GM23338 (cell line): Measurements from ENCODE around the gene PTPRC.

Experiments used
- CREB1 ChIP-seq: fragments of 250-450 bp; sonication (Bioruptor Pico); IDR thresholded peaks from 2 replicates; pipeline ENCODE4 v1.5.0; 2020; ENCODE audit warnings: low read depth, mild to moderate bottlenecking, moderate library complexity
- EZH2 ChIP-seq: fragments of 200-600 bp; sonication (generic); IDR thresholded peaks from one replicate; pipeline ENCODE4 v1.8.0; 2017; ENCODE audit warnings: antibody characterized with exemption, mild to moderate bottlenecking, low read depth; ENCODE audit not compliant: unreplicated experiment
- EZH2phosphoT487 ChIP-seq: fragments of 200-600 bp; sonication (generic); IDR thresholded peaks from one replicate; pipeline ENCODE4 v1.8.1; 2018; ENCODE audit warnings: antibody characterized with exemption; ENCODE audit not compliant: unreplicated experiment
- JUNB ChIP-seq: IDR thresholded peaks from one replicate; pipeline ENCODE4 v1.6.1; 2016; ENCODE audit warnings: antibody characterized with exemption; ENCODE audit not compliant: unreplicated experiment
- NANOG ChIP-seq: IDR thresholded peaks from 2 replicates; pipeline ENCODE4 v1.6.1; 2016; ENCODE audit warnings: antibody characterized with exemption, borderline replicate concordance
- POLR2AphosphoS5 ChIP-seq: IDR thresholded peaks from 2 replicates; pipeline ENCODE4 v1.6.1; 2016; ENCODE audit warnings: antibody characterized with exemption, low read depth
- STAT1 ChIP-seq: IDR thresholded peaks from one replicate; pipeline ENCODE4 v1.6.1; 2016; ENCODE audit warnings: antibody characterized with exemption; ENCODE audit not compliant: unreplicated experiment
- ZNF114 ChIP-seq: fragments of 250-450 bp; sonication (Bioruptor Pico); IDR thresholded peaks from 2 replicates; pipeline ENCODE4 v1.5.0; 2020; ENCODE audit warnings: mild to moderate bottlenecking, moderate library complexity
- TF ChIP-seq, protein P1 (sequence below), 2 experiments: fragments of 200-600 bp in 1 of 2; sonication (generic) in 1 of 2; conservative IDR thresholded peaks; 2 replicates each; pipeline versions ENCODE4 v1.5.1 to v1.6.1; 2016 to 2017; ENCODE audit warnings: antibody characterized with exemption in 2 of 2, low read depth in 2 of 2, mild to moderate bottlenecking in 2 of 2, moderate library complexity in 1 of 2
- TF ChIP-seq, protein P2 (sequence below): IDR thresholded peaks from one replicate; pipeline ENCODE4 v1.6.1; 2018; ENCODE audit warnings: antibody characterized with exemption; ENCODE audit not compliant: unreplicated experiment

DNA sequence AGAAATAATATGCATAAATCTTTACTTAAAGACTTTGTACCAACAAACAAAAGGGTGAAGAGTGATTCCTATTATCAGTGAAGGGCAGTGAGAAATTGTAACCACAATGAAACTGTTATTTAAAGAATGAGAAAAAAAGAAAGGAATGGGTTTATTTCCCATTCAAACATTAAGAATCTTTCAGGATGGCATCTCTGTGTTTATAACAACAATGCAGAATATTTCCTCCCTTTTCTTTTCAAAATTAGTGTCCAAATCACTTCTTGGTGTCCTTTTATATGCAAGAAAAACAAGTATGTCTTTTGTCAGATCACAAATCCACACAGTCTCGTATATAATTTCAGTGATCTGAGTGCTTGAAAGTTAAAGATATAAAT, 61.2 kb downstream of the PTPRC start:
- TF ChIP-seq, protein P1, sequence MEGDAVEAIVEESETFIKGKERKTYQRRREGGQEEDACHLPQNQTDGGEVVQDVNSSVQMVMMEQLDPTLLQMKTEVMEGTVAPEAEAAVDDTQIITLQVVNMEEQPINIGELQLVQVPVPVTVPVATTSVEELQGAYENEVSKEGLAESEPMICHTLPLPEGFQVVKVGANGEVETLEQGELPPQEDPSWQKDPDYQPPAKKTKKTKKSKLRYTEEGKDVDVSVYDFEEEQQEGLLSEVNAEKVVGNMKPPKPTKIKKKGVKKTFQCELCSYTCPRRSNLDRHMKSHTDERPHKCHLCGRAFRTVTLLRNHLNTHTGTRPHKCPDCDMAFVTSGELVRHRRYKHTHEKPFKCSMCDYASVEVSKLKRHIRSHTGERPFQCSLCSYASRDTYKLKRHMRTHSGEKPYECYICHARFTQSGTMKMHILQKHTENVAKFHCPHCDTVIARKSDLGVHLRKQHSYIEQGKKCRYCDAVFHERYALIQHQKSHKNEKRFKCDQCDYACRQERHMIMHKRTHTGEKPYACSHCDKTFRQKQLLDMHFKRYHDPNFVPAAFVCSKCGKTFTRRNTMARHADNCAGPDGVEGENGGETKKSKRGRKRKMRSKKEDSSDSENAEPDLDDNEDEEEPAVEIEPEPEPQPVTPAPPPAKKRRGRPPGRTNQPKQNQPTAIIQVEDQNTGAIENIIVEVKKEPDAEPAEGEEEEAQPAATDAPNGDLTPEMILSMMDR (conservative IDR thresholded peaks at IDR 0.05; ENCODE audit: low read depth in 2 of 2), result no peak
- TF ChIP-seq NANOG (peak; percentile 72; the same call in 1 of the 2 replicates), EZH2 (no peak), POLR2AphosphoS5 (no peak), STAT1 (no peak), EZH2phosphoT487 (no peak), ZNF114 (no peak), CREB1 (CRISPR knock-in tag) (no peak), JUNB (no peak)
- TF ChIP-seq, protein P2, sequence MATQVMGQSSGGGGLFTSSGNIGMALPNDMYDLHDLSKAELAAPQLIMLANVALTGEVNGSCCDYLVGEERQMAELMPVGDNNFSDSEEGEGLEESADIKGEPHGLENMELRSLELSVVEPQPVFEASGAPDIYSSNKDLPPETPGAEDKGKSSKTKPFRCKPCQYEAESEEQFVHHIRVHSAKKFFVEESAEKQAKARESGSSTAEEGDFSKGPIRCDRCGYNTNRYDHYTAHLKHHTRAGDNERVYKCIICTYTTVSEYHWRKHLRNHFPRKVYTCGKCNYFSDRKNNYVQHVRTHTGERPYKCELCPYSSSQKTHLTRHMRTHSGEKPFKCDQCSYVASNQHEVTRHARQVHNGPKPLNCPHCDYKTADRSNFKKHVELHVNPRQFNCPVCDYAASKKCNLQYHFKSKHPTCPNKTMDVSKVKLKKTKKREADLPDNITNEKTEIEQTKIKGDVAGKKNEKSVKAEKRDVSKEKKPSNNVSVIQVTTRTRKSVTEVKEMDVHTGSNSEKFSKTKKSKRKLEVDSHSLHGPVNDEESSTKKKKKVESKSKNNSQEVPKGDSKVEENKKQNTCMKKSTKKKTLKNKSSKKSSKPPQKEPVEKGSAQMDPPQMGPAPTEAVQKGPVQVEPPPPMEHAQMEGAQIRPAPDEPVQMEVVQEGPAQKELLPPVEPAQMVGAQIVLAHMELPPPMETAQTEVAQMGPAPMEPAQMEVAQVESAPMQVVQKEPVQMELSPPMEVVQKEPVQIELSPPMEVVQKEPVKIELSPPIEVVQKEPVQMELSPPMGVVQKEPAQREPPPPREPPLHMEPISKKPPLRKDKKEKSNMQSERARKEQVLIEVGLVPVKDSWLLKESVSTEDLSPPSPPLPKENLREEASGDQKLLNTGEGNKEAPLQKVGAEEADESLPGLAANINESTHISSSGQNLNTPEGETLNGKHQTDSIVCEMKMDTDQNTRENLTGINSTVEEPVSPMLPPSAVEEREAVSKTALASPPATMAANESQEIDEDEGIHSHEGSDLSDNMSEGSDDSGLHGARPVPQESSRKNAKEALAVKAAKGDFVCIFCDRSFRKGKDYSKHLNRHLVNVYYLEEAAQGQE, result no peak
